ENCODE measurements around the gene DSCAML1.

The DSCAML1 gene

GRCh38 chr11:117610045-117610444 lies 187.0 kb downstream of the DSCAML1 start:
- POLR2A ChIA-PET, result no interaction called here
- H3K4me3 ChIP-seq (ENCODE audit: low read depth, low read length), result no peak overlapping the region
- TF ChIP-seq, protein P1, sequence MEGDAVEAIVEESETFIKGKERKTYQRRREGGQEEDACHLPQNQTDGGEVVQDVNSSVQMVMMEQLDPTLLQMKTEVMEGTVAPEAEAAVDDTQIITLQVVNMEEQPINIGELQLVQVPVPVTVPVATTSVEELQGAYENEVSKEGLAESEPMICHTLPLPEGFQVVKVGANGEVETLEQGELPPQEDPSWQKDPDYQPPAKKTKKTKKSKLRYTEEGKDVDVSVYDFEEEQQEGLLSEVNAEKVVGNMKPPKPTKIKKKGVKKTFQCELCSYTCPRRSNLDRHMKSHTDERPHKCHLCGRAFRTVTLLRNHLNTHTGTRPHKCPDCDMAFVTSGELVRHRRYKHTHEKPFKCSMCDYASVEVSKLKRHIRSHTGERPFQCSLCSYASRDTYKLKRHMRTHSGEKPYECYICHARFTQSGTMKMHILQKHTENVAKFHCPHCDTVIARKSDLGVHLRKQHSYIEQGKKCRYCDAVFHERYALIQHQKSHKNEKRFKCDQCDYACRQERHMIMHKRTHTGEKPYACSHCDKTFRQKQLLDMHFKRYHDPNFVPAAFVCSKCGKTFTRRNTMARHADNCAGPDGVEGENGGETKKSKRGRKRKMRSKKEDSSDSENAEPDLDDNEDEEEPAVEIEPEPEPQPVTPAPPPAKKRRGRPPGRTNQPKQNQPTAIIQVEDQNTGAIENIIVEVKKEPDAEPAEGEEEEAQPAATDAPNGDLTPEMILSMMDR (IDR thresholded peaks at IDR 0.05; ENCODE audit: insufficient read depth, low read length, missing control alignments), result no peak
- CTCF ChIA-PET, result no interaction called here
- peak; percentile 26 for DNase-seq (ENCODE audit: low read depth, low spot score)

- CTCF ChIA-PET, result no interaction called here
- no peak overlapping the region for H3K4me3 ChIP-seq (ENCODE audit: low read depth, low read length)
- no peak for DNase-seq (ENCODE audit: low read depth, low spot score)
- TF ChIP-seq, protein P1 (IDR thresholded peaks at IDR 0.05; ENCODE audit: insufficient read depth, low read length, missing control alignments), result no peak
- POLR2A ChIA-PET, result no interaction called here
Measured at GRCh38 chr11:117607449-117607848, 189.6 kb downstream of the DSCAML1 start.

GRCh38 chr11:117606790-117607189 lies 190.2 kb downstream of the DSCAML1 start:
- ChIA-PET CTCF (no interaction called here), POLR2A (no interaction called here)
- H3K4me3 ChIP-seq (ENCODE audit: low read depth, low read length), result no peak overlapping the region
- DNase-seq (ENCODE audit: low read depth, low spot score), result no peak
- TF ChIP-seq, protein P1 (IDR thresholded peaks at IDR 0.05; ENCODE audit: insufficient read depth, low read length, missing control alignments), result no peak

- H3K4me3 ChIP-seq (ENCODE audit: low read depth, low read length), result no peak overlapping the region
- TF ChIP-seq, protein P1 (IDR thresholded peaks at IDR 0.05; ENCODE audit: insufficient read depth, low read length, missing control alignments), result no peak
- CTCF ChIA-PET, result no interaction called here
- POLR2A ChIA-PET, result no interaction called here
- DNase-seq (ENCODE audit: low read depth, low spot score), result no peak
Measured at GRCh38 chr11:117606211-117606610, 190.8 kb downstream of the DSCAML1 start.

DNA sequence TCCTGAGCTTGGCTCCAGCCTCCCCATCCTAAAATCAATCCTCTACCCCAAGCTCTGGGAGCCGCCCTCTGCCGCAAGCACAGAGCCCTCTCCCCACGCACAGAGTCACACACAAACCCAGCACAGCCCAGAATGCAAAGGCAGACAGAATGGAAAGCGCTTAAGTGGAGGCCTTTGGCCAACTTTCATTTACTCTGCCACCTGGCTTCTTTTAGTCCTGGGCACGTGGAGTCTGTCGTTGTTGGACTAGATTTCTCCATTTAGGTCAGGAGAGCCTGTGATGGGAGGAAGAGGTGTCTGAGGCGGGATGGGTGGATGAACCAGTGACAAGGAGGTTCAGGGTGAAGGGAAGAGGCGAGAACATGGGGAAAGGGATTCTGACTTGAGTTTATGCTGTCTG lies 191.7 kb downstream of the DSCAML1 start:
- H3K4me3 ChIP-seq (ENCODE audit: low read depth, low read length), result no peak overlapping the region
- CTCF ChIA-PET, result no interaction called here
- TF ChIP-seq, protein P1 (IDR thresholded peaks at IDR 0.05; ENCODE audit: insufficient read depth, low read length, missing control alignments), result no peak
- POLR2A ChIA-PET, result no interaction called here
- no peak for DNase-seq (ENCODE audit: low read depth, low spot score)

GRCh38 chr11:117604336-117604995 lies 192.6 kb downstream of the DSCAML1 start:
- TF ChIP-seq, protein P1 (IDR thresholded peaks at IDR 0.05; ENCODE audit: insufficient read depth, low read length, missing control alignments), result no peak
- ChIA-PET POLR2A (no interaction called here), CTCF (no interaction called here)
- no peak overlapping the region for H3K4me3 ChIP-seq (ENCODE audit: low read depth, low read length)
- DNase-seq (ENCODE audit: low read depth, low spot score), result no peak
